ENCODE results near the gene AKIRIN1.
"Not testable (repeated sequence)": the region's sequence is repeated elsewhere in the genome, so short reads cannot be mapped to it uniquely, and the experiment has no call there.

The AKIRIN1 gene, protein sequence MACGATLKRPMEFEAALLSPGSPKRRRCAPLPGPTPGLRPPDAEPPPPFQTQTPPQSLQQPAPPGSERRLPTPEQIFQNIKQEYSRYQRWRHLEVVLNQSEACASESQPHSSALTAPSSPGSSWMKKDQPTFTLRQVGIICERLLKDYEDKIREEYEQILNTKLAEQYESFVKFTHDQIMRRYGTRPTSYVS

DNA sequence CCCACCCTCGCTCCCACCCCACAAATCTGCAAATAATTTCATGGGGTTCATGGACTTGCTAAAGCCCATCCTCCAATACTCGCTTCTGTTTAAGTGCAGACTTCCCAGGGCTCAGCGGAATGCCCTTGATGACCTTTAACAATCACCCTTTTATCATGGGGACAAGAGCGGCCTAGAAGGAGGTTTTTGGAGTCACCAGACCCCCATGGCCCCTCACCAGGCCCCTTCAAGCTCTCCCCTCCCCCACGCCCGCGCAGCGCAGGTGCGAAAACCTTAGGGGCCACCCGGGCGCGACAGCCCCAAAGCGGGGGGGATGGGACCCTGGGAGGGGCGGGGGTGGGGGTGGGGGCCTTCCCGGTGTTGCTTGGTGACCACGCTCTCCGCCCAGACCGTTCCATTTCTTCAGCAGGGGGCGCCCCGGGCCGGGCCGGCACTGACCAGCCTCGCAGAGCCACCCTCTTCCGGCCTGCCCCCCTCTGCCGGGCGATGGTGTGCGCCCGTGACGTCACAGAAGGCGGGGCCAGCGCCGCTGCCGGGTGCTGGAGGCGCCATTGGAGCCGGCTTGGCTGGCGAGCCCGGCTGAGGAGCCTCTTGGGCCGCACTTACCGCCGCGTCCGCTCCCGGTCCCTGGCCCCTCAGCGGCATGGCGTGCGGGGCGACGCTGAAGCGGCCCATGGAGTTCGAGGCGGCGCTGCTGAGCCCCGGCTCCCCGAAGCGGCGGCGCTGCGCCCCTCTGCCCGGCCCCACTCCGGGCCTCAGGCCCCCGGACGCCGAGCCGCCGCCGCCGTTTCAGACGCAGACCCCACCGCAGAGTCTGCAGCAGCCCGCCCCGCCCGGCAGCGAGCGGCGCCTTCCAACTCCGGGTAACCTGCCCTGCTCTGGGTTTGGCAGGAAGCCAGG is at the start of gene AKIRIN1:
Gene AKIRIN1 (plus strand): TSS at position 539 of the 900 bp plus-strand sequence. CDS start 105 bp downstream, at position 644.
- peak; percentile 96 for DNase-seq (ENCODE audit: low spot score)

DNA sequence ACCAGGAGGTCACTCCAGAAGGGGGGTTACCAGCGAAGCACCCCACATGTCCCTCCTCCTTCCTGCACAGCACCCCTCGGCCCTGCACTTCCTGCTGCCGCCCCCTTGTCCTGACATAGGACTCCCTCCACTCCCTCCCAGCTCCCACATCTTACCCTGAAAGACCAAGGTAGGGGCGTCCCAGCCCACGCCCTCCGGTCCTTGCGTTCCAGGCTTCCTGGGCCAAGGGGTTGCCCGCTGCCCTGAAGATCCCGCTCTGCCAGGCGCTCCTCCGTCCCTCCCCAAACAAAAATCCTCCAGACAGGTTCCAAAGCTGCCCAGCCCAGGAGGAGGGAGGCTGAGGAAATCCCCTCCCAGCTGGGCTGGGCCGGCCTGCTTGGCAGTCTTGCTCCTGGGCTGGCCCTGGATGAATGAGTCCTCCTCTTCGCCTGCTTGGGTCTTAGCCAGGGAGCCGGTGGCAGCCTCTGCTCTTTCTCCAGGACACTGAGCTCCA is 49.5 kb upstream of the AKIRIN1 start, which contains the start of gene RHBDL2:
Gene RHBDL2 (minus strand): TSS at position 304 of the 493 bp plus-strand sequence. CDS start 22,618 bp downstream, outside the sequence.
- no peak for DNase-seq (ENCODE audit: low spot score)

DNA sequence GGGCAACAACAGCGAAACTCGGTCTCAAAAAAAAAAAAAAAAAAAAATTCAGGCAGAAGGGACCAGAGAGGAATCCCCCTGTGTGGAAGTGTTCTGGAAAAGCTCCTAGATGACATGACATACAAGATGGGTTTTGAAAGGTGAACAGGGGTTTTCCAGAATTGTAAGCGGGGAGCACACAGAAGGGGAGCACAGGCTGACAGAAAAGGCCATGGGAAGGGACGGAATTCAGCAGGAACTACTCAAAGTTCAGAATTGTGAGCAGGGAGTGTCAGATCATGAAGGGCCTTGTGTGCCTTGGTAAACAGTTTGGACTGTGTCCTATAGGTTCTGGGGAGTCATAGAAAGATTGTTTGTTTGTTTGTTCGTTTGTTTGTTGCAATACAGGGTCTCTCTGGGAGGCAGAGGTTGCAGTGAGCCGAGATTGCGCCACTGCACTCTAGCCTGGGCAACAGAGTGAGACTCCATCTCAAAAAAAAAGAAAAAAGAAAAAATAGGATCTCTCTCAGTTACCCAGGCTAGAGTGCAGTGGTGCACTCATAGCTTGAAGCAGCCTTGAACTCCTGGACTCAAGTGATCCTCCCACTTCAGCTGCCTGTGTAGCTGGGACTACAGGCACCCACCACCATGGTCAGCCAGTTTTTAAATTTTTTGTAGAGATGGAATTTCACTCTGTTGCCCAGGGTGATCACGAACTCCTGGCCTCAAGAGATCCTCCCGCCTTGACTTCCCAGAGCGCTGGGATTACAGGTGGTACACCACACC is 48.2 kb upstream of the AKIRIN1 start:
- DNase-seq (ENCODE audit: low spot score): no peak

DNA sequence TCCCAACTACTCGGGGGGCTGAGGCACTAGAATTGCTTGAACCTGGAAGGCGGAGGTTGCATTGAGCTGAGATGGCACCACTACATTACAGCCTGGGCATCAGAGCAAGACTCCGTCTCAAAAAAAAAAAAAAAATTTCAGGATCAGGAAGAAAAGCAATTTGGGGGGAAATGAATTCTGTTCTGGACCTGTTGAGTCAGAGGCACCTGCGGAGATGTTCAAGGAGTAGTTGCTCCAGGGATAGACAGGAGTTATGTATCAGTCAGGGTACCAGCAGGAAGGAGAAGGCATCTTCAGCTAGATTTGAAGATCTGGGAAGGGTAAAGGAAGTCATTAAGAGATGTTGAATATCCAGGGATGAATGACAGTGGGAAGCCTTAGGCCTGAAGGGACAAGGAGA is 46.5 kb upstream of the AKIRIN1 start:
- no peak for DNase-seq (ENCODE audit: low spot score)

DNA sequence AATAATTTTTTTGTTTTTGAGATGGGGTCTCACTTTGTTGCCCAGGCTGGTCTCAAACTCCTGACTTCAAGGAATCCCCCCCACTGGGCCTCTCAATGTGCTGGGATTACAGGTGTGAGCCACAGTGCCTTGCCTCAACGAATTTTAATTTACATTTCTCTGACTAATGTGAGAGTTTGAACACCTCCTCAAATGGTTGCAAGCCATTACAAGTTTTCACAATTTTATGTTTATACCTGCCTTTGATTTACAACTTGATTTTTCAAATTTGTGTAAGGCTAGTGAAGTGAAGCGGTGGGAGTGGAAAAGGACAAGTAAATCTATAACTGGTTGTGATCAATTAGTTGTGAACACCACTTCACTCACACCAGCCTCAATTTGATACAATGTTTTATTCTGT is 40.5 kb upstream of the AKIRIN1 start:
- no peak for DNase-seq (ENCODE audit: low spot score)

DNA sequence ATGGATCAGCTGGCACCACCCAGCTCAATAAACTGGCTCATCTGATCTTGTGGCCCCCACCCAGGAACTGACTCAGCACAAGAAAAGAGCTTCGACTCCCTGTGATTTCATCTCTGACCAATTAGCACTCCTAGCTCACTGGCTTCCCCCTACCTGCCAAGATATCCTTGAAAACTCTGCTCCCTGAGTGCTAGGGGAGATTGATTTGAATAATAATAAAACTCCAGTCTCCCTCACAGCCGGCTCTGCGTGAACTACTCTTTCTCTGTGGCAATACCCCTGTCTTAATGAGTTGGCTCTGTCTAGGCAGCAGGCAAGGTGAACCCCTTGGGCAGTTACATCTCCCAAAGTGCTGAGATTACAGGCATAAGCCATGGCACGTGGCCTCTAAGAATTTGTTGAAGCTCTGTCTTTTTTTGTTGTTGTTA is 37.6 kb upstream of the AKIRIN1 start:
- DNase-seq (ENCODE audit: low spot score): no peak

DNA sequence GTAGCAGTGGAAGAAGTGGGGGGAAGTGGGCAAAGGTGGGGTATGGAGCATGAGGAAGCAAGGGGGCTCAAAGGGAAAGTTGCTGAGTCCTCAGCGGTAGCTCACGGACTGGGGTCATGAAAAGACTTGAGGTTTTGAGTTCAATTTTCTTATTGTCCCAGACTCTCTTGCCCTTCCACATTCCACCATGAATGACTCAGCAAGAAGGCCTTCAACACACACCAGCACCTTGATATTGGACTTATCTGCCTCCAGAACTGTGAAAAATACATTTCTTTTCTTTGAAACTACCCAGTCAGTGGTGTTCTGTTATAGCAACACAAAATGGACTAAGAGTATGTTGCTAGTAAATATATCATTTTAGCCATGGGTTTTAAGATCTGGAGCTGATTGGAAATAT is 32.1 kb upstream of the AKIRIN1 start:
- no peak for DNase-seq (ENCODE audit: low spot score)

DNA sequence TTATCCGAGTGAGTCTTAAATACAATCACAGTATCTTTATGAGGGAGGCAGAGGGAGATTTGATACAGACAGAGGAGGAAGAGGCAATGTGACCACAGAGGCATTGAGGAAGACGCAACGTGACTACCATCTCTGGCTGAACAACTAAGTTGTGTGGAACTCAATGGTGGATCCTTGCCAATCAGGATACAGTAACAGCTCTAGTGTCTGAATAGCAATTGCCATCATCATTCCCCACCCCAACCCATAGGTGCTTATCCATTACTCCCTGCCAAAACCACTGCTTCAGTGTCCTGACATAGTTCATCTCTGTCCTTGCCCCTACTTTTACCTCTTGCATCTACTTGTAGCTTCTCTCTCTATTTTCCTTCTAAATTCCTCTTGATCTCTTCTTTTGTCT is 29.0 kb upstream of the AKIRIN1 start:
- DNase-seq (ENCODE audit: low spot score): no peak

DNA sequence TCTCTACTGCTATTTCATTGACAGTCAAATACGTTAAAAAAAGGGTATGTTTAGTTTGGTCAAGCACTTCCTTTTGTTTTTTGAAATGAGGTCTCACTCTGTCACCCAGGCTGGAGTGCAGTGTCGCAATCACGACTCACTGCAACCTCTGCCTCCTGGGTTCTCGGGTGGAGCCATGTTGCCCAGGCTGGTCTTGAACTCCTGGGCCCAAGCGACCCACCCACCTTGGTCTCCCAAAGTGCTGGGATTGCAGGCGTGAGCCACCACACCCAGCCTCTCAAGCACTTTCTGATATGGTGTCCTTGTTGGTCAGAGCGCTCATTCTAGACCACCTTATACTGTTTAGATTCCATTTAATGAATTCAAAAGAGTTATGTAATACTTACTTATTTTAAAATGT is 28.5 kb upstream of the AKIRIN1 start:
- no peak for DNase-seq (ENCODE audit: low spot score)

DNA sequence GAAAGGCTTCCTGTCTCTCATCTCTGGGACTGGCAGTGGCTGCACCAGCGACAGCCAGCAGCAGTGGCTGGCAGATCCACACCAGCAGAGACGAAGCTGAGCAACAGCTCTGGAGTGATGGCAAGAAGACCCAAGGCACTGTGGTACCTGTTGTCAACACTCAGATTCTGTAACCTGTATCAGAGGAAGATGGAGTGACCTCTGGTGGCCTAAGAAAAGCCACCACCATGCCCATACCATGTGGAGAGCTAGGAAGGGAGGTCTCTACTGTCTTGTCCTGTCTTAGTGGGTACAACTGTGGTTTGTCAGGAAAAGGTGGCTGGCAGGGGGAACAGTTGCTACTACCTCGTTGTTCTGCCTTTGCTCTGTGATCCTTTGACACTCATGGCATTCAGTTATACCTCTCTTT is 26.9 kb upstream of the AKIRIN1 start:
- DNase-seq (ENCODE audit: low spot score): no peak

DNA sequence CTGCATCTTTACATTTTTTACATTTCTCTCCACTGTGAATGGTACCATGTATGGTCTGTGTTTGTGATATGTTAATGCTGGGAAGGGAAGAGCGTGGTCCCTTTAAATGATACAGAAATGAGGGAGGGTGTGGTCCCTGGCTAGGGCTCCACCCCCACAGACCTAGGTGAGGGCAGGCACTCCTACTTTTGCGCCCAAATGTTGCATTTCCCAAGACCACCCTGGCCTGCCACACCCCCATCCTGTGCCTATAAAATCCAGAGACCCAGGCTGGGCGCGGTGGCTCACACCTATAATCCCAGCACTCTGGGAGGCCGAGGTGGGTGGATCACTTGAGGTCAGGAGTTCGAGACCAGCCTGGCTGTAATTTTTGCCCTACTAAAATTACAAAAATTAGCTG is 17.9 kb upstream of the AKIRIN1 start:
- not testable (repeated sequence) for DNase-seq (ENCODE audit: low spot score)

DNA sequence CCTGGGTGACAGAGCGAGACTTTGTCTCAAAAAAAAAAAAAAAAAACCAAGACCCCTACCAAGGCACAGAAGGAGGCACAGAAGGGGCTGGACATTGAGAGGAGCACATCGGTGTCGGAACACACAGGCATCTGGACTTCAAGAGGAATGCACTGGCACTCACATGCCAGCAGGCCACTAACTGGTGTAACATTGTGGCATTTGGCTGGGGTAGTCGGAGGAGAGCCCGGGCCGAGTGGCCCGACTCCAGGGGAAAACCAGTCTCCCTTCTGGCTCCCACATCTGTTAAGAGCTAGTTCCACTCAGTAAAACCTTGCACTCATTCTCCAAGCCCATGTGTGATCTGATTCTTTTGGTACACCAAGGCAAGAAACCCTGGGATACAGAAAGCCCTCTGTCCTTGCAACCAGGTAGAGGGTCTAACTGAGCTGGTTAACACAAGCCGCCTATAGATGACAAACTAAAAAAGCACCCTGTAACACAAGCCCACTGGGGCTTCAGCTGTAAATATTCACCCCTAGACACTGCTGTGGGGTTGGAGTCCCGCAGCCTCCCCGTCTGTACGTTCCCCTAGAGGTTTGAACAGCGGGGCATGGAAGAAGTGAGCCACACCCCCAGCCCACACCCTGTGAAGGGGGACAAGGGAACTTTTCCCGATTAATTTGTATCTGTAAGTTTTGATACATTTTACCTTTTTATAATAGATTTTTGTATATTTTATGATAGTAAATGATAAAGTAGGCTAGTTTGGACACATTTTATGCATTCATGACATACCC is 17.2 kb upstream of the AKIRIN1 start:
- DNase-seq (ENCODE audit: low spot score): no peak

DNA sequence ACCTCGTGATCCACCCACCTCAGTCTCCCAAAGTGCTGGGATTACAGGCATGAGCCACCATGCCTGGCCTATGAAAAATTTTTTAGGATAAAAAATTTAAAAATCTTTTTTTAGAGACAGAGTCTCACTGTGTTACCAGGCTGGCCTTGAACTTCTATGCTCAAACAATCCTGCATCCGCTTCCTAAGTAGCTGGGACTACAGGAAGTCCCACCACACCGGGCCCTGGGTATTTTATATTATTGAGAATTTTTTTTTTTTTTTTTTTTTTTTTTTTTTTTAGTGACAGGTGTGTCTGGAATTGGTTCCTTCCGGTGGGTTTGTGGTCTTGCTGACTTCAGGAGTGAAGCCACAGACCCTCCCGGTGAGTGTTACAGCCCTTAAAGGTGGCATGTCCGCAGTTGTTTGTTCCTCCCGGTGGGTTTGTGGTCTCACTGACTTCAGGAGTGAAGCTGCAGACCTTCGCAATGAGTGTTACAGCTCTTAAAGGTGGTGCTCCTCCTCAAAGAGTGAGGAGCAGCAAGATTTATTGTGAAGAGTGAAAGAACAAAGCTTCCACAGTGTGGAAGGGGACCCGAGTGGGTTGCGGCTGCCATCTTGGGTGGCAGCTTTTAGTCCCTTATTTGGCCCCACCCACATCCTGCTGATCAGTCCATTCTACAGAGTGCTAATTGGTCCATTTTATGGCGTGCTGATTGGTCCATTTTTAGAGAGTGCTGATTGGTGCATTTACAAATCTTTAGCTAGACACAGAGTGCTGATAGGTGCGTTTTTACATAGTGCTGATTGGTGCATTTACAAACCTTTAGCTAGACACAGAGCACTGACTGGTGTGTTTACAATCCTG is 13.5 kb upstream of the AKIRIN1 start:
- DNase-seq (ENCODE audit: low spot score): not testable (repeated sequence)

DNA sequence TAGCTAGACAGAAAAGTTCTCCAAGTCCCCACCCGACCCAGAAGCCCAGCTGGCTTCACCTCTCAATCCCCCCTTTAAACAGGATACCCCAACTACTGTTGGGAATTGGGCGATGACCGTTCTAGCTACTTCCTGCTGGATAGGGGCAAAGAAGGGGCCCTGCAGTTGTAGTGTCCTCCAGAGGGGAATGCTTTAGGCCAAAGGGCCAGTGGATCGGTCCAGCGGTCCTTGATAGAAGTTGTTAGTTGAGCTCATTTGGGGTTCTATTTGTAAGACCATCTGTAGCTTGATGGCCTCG is 12.9 kb upstream of the AKIRIN1 start:
- DNase-seq (ENCODE audit: low spot score): not testable (repeated sequence)

DNA sequence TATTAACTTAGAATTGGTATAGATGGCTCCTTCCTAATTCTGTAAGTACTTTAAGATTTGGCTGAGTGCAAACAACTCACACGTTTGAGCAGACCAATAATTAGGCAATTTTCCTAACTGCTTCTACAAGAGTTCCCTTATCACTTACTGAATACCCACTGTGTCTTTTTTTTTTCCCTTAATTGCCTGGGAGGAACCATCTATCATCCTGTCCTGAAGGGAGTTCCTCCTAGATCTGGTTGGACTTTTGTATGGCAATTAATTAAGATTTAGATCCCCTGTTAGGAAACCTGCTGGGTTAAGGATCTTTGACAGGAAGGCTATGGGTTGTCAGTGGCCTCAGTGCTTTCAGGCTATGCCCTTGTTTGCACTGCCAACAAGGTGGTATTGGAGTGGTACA is 11.7 kb upstream of the AKIRIN1 start:
- not testable (repeated sequence) for DNase-seq (ENCODE audit: low spot score)

DNA sequence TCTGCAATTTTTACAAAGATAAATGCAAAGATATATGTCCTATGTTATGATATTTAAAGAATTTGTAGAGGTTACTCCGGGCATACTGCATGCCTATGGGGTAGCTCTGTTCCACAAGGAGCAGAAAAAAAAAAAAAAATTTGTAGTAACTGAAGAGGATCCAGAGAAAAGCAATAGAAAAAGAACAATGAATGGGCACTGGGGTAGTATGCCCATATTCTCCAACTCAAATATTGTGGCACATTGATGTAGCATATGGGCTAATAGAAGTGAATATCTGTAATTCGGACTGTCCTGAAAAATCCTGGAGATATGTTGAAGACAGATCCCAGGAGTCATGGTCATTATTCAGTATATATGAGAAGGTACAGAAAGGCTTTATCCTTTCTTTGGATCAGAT is 1.1 kb upstream of the AKIRIN1 start:
- DNase-seq (ENCODE audit: low spot score): no peak

DNA sequence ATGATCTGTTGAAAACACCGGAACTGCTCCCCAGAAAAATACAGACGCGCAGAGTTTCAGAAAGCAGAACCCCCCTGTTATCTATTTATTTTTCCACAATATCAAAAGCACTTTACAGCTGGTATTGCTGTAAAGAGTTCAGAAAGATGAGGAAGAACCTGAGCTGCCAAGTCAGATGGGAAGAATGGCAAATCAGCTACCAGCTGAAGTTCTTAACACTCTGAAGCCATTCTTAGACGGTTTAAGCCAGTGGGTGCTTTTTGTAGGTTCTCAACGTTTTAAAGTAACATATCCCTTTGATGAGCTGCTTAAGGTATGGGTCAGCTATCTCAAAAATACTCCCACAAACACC is 714 bp upstream of the AKIRIN1 start:
- no peak for DNase-seq (ENCODE audit: low spot score)

DNA sequence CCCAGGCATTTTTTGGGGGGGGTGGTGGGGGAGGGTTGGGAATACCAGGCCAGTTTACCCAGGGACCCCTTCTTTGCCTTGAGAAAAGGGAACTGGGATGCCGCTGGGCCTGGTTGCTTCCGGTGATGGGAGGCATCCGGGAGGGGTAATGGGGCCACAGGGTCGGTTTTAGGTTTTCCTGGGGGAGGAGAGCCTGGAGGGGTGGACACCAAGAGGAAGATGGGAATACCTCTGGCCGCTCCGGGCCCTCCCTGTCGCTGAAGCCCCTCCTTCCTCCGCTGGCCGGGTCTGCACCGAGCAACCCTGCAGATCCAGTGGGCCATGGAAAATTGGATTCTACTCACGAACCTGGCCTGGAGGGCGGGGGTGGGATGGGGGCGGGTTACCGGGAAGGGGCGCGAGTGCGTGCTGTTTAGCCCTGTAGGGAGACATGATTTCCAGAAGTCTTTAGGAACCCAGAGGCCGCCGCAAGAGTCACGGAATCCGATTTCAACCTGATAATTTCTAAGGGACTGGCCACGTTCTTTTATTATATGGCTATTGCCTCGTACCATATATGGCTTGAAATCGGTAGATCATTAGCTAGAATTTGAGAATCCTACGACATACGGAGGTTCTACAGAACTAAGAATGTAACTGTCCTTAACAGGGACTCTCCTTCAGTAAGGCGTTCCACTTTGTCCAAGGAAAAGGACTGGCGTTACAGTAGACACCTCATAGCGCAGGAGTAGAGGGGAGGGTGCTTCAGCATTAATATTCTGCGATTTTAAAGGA is 749 bp downstream of the AKIRIN1 start:
- DNase-seq (ENCODE audit: low spot score): peak; percentile 30

DNA sequence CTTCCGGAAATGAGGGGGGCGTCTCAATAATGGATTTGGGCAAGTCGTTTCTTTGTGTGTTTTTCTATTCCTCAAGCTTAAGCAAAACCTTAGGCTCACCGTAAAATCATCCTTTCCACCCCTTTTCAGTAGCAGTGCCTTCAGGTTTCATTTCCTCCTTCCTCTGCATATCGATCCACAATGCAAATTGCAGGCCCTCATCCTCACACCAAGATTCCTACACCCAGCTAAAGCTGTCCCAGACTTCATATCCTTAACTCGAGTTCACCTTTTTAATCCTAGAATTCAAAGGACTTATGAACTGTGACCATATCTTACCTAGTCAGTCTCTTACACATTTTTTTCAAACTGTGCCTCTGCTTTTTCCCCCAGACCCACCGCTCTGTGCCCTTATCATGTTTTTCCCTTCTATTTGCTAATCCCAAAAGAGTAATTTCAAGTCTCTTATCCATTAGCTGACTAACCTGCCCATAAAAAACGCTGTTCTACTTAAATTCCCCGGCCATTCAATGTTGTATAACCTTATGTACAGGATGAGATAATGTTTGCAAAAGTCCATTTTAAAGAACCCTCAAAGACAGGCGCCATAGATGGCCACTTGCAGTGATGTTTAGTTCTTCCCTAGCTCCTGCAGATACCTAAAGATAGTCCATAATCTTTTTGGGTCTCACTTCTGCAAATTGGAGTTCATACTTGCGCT is 1.5 kb downstream of the AKIRIN1 start:
- DNase-seq (ENCODE audit: low spot score): peak; percentile 36

DNA sequence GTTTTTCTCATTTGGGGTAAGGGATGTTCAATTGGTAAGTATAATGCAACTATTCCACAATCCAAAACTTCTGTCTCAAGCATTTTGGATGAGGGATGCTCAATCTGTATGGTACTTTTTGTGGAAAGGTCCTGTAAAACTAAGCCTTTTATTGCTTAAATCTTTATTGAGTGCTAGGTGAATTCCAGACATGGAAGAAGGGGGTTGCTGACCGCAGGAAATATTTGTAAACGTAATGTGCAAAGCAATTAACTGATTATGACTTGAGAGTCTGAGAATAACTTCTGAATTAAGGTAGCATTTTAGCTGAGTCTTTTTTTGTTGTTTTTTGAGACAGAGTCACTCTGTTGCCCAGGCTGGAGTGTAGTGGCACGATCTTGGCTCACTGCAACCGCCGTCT is 3.1 kb downstream of the AKIRIN1 start:
- DNase-seq (ENCODE audit: low spot score): no peak

Data from germinal center (tissue), 1 donor.